GM21619 (cell line): ENCODE data around the gene ITPK1.
"Not testable (repeated sequence)": the region's sequence is repeated elsewhere in the genome, so short reads cannot be mapped to it uniquely, and the experiment has no call there.

Experiments used
- ATAC-seq: cut with Tn5 transposase; IDR thresholded peaks from one replicate; pipeline ENCODE4 v1.9.1; 2021; ENCODE audit not compliant: unreplicated experiment

The ITPK1 gene

DNA sequence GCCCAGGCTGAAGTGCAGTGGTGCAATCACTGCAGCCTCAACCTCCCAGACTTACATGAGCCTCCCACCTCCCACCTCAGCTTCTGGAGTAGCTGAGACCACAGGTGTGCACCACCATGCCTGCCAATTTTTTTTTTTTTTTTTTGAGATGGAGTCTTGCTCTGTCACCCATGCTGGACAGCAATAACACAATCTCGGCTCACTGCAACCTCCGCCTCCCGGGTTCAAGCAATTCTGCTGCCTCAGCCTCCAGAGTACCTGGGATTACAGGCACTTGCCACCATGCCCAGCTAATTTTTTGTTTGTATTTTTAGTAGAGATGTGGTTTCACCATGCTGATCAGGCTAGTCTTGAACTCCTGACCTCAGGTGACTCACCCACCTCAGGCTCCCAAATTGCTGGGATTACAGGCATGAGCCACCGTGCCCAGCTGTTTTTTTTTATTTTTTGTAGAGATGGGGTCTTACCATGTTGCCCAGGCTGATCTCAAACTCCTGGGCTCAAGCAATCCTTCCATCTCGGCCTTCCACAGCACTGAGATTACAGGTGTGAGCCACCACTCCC, 15.6 kb upstream of the ITPK1 start:
- ATAC-seq: not testable (repeated sequence)

DNA sequence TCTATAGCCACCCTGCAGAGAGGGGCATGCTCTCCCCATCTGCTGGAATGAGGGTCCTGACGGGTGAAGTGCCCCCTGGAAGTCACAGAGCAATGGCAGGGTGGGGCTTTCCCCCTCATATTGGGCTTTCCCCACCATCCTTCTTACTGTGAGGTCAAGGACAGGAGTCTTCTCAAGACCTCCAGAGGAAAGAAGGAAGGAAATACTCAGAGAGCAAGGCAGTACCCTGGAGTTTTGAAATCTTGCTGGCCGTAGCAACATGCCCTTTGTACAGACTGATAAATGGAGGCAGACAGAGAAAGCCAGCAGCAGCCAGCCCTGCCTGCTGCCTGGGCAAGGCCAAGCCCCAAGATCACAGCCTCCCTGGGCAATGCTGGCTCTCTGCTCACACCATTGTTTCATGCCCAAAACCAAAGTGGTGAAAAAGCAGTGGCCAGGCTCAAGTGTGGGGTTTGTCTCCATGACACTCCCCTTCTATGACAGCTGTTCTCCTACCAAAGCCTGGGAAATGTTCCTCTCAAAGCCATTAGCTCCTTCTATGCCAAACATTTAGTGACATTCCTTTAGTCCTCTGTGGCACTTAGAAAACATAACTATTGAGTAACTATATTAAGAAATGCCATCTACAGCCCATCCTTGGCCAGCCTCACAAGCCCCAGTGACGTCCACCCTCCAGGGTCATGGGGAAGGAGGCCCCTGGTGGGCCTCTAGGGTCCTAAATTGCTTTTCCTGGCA, 13.2 kb upstream of the ITPK1 start:
- no peak for ATAC-seq

DNA sequence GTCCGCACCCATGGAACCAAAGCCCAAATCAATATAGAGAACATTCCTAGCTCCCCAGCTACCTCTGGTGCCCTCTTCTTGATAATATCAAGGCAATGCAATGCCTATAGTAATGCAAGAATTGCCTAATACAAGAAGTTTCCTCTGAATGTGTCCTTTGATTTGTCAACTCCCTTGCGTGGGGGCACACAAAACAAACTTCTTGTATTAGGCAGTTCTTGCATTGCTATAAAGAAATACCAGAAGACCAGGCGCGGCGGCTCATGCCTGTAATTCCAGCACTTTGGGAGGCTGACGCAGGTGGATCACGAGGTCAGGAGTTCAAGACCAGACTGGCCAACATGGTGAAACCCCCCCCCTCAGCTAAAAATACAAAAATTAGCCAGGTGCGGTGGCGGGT, 10.4 kb upstream of the ITPK1 start:
- no peak for ATAC-seq

DNA sequence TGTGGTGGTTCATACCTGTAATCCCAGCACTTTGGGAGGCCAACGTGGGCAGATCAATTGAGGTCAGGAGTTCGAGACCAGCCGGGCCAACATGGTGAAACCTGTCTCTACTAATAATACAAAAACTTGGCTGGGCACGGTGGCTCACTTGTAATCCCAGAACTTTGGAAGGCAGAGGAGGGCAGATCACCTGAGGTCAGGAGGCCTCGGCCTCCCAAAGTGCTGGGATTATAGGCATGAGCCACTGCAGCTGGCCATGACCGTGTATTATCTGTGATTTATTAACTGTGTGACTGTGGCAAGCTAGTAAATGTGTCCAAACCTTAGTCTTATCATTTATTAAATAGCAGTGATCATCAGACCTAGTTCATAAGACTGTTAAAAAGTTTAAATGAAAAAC, 7.1 kb upstream of the ITPK1 start:
- ATAC-seq: no peak

DNA sequence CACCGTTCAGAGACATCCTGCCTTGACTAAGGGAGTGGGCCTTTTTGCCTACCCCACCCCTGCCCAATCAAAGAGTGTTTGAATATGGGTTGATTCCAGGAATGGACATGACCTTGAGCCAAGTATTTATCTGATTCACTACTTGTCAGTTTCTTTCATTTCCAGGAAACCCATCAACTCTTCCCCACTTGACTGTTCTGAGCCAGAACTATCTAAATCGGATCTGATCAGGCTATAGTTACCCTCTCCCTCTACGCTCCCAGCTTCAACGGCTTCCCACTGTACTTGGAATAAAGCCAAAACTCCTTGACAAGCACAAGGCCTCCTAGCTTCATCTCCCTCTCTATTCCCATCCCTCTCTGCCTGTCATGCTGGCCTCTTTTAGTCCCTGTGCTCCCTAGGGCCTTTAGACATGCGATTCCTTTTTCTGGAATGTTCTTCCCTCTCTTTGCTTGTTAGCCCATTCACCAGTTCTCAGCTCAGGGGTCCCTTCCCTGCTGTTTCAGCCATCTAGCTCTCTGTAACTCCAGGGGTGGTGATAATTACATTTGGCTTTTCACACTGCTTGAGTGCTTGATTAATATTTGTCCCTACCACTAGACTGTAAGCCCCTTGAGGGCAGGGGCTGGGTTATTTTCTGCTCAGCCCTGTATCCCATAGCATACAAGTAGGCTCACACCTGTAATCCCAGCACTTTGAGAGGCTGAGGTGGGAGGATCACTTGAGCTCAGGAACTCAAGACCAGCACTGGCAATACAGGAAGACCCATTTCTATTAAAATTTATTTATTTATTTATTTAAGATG, 5.5 kb upstream of the ITPK1 start:
- ATAC-seq: no peak

DNA sequence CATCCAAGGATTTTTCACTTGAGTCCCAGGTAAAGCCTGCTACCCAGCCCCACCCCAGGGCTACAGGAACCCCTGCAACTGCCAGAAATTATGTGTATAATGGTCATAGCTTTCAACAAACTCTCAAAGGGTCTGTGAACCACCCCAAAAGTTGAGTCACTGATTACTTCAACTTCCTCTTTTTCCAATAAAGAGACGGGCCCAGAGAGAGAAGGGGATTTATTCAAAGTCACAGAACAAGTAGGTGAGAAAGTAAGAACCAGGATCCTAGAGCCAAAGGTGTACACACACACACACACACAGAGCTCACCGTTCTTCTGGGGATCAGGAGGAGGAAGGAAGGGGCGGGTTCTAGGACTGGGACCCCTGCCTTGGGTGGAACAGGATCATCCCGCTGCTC, 4.8 kb upstream of the ITPK1 start:
- ATAC-seq: no peak

DNA sequence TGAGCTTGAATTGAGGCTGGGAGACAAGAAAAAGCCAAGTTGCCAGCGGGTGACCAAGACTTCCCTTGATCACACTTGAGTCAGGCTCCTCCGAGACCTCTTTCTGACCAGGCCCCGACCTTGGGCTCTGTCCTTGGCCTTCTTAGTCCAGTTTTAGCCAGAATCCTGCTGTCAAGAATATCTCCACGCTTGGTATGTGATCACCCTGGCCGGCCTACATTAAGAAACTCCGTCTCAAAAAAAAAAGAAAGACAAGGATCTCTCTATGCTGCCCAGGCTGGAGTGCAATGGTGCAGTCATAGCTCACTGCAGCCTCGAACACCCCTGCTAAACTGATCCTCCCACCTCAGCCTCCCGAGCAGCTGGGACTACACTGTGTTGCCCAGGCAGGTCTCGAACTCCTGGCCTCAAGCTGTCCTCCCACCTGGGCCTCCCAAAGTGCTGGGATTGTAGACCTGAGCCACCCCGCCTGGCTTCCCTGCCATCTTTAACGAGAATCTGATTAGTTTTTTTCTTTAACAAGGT, 1.0 kb upstream of the ITPK1 start:
- ATAC-seq: no peak

DNA sequence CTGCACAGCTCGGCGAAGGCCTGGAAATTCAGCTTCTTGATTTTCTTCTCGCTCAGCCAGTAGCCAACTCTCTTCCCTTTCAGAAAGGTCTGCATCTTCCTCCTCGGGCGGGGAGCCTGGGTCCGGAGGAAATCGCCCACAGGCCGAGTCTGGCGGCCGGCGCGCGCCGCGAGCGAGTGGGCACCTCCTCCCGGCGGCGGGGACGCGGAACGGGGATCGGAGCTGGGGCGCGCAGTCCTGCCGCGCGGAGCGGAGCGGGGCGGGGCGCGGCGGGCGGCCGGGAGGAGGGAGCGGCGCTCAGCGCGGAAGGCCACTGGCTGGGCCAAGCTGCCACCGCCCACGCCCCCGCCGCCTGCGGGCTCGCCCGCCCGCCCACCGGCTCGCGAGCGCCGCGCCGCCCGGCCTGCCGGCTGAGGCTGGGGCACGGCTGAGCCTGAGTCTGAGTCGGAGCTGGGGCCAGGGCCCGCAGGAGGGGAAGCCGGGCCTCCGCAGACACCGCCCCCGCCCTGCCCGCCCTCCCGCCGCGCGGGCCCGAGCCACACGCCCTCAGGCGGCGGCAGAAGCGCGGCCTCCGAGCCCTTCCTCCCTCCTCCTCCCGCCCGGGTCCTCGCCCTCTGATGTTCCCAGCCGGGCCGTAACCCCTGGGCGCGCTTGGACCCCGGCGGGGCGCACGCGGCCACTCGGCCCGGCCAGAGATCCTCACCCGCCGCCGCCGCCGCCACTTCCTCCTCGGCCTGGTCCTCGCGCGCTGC, 480 bp downstream of the ITPK1 start:
- peak; percentile 76 for ATAC-seq

DNA sequence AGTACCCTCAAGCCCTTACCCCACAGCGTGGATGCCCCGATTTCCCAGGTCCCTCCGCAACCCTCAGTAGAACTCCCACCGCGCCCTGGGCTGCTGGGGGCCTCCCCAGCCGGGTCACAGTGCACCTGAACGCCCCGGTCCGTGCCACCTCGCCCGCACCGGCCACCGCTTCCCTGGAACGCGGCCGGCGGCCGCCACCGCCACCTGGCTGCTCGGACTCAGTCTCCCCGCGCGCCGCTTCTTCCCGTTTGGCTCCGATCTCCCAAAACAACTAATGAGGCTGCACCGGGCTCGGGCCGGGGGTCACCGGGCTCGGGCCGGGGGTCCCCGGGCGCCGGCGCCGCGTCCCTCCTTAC, 1.0 kb downstream of the ITPK1 start:
- ATAC-seq: peak; percentile 2

DNA sequence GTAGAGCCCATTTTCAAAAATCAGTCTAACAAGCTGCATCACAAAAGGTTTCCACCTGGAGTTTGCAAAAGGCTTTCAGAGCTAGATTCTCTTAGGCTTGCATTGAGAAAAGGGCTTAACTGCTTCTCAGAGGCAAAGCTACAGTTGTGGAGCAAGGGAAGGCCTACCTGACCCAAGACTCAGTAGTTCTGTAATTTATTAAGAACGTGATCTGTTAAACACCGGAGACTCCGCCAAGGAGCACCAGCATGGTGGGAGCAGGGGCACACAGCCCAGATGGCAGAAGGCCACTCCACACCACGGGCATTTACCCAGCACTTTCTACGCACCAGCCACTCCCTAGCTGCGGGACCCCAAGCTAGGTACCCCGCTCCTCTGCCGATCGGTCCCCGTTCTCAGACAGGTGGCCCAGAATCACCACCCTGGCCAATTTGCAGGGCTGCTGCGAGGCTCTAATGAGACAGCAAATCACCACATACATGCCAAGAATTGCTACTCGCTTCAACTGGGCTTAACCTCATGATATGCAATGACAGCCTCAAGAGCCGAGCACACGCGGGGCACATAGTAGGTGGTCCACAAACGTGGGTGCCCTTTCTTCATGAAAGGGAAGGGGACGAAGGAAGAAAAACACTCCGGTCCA, 1.5 kb downstream of the ITPK1 start:
- ATAC-seq: no peak

DNA sequence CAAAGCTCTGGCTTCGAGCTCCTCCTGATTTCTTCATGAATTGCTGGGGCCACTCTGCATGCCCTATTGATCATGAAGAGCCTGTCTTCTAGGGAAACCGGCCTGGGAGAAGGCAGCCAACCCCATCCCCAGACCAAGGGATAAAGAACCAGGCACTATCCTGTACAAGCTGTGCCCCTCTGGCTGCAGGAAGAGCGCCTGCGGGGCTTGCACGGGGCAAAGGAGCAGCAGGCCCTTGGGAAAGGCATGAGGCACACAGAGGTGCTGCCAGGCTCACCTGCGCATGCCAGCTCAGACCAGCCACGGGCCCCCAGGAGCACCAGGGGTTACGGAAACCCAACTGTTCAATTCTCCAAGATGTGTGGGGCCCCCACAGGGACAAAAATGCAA, 2.1 kb downstream of the ITPK1 start:
- ATAC-seq: no peak

DNA sequence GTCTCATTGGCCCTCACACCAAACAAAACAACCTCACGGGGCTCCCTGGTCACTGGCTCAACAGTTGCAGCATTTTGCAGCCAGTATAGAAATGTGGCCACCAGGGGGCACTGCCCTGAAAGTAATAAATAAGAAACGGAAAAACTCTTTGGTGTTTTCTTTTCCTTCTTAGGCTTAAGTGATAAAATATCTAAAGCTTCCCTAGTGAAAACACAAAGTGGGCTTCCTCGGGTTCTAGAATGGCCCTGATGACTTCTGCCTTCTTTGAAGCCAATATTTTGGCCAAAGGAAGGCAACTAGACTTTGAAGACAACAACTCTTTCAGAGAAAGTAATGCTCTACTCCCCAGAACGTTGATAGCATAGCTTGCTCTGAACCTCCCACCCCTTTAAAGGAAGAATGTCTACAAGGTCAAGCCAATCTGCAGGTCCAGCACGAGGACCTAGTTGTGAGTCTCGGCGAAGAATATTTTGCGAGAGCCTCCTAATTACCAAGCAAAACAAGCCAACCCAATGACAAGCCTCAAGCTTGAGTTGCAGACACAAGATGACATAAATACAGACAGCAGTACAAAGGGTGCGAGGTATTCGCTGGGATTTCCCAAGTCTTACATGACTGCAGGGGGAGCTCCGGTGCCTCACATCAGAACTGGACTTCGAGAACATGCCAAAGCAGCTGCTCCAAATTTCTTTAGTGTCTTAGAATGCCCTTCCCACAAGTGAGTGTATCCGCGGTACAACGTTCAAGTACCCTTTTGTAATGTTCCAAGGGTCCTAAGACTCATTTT, 2.6 kb downstream of the ITPK1 start:
- ATAC-seq: no peak

DNA sequence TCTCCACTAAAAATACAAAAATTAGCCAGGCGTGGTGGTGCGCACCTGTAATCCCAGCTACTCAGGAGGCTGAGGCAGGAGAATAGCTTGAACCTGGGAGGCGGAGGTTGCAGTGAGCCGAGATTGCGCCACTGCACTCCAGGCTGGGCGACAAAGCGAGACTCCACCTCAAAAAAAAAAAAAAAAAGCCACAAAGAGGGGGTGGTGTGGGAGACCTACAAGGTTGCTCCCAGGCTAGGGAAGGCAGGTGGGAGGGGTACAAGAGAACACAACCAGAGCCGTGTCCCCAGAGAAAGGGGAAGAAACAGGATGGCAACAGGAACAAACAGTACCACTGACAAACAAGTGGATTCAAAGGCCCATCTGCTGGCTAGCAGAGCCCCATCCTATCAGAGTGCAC, 4.2 kb downstream of the ITPK1 start:
- ATAC-seq: not testable (repeated sequence)

DNA sequence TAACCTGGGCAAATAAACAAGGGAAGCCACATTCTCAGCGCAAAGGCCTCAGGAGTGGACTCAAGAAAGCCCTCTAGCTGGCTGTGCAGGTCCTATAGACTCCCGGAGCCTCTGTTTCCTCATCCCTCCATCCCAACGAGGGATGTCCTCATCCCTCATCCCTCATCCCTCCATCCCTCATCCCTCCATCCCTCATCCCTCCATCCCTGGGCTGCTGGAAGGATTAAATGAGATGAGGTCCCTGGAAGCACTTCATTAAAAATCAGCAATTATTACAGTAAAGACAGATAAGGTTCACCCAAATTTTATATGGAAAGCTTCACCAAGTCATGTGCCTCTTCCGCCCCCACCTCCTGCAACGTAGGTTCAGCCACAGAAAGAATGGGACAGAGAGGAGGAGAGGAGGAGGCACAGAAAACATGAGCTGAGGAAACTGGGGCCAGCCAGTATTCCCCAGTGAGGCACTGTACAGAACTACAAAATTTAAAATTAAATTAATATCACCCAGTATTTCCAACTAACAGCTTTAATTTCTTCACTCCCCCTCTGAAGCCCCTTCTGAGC, 4.8 kb downstream of the ITPK1 start:
- ATAC-seq: no peak

DNA sequence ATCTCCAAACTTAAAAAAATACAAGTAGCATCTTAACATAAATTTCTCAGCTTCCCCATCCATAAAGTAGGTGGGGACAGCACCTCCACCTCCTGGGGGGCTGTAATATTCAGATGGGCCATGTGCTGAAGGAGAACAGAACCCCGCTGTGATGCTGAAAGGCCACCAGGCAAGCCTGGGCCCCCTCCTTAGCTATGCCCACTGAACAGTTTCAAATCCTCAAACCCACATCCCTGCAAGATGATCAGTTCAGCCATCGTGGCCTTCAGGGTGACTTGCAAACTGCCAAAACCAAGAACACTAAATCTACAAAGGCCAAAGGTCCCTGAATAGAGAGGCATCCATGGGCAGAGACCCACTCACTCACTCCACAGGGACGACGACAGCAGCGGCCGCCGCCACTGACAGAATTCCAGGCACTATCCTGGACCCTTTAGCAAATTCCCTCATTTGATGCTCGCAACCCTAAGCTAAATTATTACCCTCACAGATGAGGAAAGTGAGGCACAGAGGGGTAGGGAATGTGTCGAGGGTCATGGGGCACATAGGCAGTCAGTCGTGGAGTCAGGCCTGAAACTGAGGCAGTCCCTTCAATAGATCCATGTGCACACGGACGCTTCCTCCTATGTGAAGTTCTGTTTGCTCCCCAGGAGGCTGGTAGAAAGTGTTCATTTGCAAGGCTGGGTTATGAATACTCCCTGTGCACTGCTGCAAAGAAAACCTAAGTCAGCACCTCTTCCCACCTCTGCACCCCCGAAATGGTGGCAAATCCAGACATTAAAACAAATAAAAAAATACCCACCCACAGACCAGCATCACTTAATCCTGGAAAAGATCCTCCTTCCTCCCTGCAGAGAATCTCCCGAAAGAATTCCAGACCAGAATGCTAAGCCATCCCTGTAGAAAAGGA, 5.9 kb downstream of the ITPK1 start:
- no peak for ATAC-seq

DNA sequence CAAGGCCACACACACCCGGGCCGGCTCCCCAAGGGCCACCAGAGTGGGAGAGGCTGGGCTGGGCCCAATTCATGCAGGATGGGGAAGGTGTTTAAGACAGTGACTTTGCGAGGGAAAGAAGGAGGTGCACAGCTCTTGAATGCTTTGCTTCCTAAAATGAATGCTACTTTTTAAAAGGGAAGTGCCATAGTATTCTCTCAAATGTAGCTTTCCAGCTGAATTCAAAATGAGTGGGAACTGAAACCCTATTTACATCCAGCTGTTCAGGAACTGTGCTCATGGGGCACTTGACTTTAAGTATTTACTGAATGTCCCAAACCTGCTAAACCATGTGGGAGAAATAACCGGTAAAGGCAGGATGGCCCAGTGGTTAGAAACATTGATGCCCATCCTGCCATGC, 7.6 kb downstream of the ITPK1 start:
- no peak for ATAC-seq

DNA sequence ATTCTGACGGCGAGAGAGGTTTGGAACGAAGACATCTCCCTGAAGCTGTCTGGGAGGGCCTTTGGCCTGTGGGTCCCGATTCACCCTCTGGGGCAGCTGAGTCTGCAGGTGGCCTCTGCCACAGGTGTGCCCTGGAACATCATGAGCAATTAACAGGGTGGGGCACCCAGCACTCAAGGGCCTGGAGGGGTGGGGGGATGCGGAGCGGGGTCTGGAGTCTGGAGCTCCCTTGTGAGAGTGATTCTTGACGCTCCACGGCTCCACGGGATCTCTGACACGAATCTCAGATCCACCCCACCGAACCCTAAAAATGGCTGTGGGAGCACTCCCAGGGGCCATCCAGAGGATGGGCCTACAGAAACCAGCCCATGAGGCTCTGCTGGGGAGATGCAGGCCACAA, 8.3 kb downstream of the ITPK1 start:
- ATAC-seq: no peak

DNA sequence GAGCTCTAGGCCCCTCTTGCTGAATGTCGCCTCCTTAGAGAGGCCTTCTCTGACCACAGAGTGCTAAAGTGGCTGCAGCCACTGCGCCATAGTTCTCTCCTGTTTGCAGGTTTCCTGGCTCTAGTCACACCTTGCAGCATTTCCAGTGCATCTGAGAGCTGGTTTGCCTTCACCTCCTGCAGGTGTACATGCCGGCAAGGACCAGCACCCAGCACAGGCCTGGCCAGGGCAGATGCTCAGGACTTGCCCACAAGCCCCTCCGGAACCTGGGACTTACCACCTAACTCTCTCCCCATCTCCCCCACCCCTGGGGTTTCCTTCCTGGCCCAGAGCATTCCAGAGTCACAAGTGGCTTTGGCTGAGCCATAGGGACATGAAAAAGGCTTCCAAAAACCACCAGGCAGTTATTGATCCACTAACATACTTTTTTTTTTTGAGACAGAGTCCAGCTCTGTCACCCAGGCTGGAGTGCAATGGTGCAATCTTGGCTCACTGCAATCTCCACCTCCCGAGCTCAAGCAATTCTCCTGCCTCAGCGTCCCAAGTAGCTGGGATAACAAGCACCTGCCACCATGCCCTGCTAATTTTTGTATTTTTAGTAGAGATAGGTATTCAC, 9.1 kb downstream of the ITPK1 start:
- no peak for ATAC-seq
